Measurements from ENCODE around the gene CSTPP1.

- TF ChIP-seq POLR2A (IDR thresholded peaks at IDR 0.05), result no peak
- TF ChIP-seq CTCF (IDR thresholded peaks at IDR 0.05), result peak in 2 of 6 experiments; percentile 10 to 39
These were observed 18.3 kb upstream of the CSTPP1 start, which contains the start of gene LRP4 for GRCh38 chr11:46918083-46918787.

Measured in Peyer's patch (tissue), 4 donors.